Rectal smooth muscle tissue (tissue), 1 donor: ENCODE results near the gene DGKG.

Source experiments
- H3K27ac ChIP-seq: one replicate; pipeline ENCODE4 v1.7.0; 2013; ENCODE audit warnings: low read depth, low read length, inconsistent platforms
- H3K27me3 ChIP-seq: one replicate; pipeline ENCODE4 v1.7.0; 2013; ENCODE audit warnings: low read length; ENCODE audit not compliant: control insufficient read depth, insufficient read depth
- H3K36me3 ChIP-seq: one replicate; pipeline ENCODE4 v1.7.0; 2013; ENCODE audit warnings: low read length; ENCODE audit not compliant: control insufficient read depth, insufficient read depth
- H3K4me1 ChIP-seq: one replicate; pipeline ENCODE4 v1.7.0; 2013; ENCODE audit warnings: low read length; ENCODE audit not compliant: control insufficient read depth, insufficient read depth
- H3K4me3 ChIP-seq: one replicate; pipeline ENCODE4 v1.7.0; 2013; ENCODE audit warnings: low read length
- H3K9ac ChIP-seq: one replicate; pipeline ENCODE4 v1.7.0; 2013; ENCODE audit warnings: low read length

DGKG gene

GRCh38 chr3:186176373-186176990 is 185.6 kb downstream of the DGKG start:
- Histone ChIP-seq H3K4me3 (no peak overlapping the region), H3K9ac (no peak overlapping the region), H3K27me3 (no peaks in the 10 kb centered on the region), H3K27ac (no peak overlapping the region), H3K36me3 (no peaks in the 10 kb centered on the region), H3K4me1 (no peaks in the 10 kb centered on the region)

DNA sequence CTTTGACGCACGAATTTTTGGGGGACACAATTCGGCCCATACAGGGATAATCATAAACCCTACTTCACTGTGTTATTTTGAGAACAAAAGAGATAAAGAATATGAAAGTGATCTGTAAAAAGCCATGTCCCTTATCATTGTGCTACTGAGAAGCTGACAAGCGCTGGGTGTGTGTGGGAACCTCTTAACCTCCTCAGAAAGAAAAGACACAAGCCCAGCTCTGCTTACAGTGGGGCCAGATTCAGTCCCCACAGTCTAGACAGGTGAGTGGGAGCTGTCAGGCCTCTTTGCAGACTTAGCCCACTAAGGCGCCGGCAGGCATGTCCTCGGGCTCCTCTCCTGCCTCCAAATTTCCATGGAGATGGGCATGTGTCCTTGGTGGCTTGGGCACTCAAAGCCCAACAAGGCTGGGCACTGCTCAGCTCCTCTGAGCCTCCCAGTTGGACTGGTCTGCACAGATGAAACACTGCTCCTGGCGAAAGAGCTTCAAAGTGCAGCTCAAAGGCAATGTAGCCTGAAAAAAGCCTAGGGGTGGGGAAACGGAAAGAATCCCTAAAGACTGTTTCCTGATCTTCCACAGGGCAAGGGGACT is 188.7 kb downstream of the DGKG start:
- no peaks in the 10 kb centered on the region for H3K4me1 ChIP-seq
- no peaks in the 10 kb centered on the region for H3K27me3 ChIP-seq
- H3K27ac ChIP-seq: no peak overlapping the region
- no peaks in the 10 kb centered on the region for H3K36me3 ChIP-seq
- no peak overlapping the region for H3K9ac ChIP-seq
- no peak overlapping the region for H3K4me3 ChIP-seq

DNA sequence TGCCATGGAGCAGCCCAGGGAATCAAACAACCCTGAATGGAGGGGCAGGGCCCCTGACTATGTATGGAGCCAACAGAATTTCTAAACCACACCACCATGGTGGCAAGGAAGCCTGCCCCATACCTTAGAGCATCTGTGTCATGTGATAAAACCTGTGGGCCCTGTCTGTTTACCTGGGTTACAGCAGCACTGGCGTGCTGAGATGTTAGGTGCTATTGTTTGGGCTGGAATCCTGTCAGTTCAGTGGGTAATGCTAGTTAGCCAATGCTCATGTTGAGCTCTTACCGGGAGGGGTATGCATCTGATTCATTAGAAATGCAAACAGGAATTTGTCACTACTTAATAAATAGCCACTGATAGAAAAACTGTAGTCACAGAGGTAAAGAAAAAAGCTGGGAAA is 189.7 kb downstream of the DGKG start:
- no peaks in the 10 kb centered on the region for H3K36me3 ChIP-seq
- H3K4me1 ChIP-seq: no peaks in the 10 kb centered on the region
- no peaks in the 10 kb centered on the region for H3K27me3 ChIP-seq
- H3K4me3 ChIP-seq: no peak overlapping the region
- no peak overlapping the region for H3K9ac ChIP-seq
- no peak overlapping the region for H3K27ac ChIP-seq

- Histone ChIP-seq H3K9ac (no peak overlapping the region), H3K27me3 (no peaks in the 10 kb centered on the region), H3K27ac (no peak overlapping the region), H3K4me3 (no peak overlapping the region), H3K36me3 (no peaks in the 10 kb centered on the region), H3K4me1 (no peaks in the 10 kb centered on the region)
These were observed 190.5 kb downstream of the DGKG start for GRCh38 chr3:186171521-186171920.

DNA sequence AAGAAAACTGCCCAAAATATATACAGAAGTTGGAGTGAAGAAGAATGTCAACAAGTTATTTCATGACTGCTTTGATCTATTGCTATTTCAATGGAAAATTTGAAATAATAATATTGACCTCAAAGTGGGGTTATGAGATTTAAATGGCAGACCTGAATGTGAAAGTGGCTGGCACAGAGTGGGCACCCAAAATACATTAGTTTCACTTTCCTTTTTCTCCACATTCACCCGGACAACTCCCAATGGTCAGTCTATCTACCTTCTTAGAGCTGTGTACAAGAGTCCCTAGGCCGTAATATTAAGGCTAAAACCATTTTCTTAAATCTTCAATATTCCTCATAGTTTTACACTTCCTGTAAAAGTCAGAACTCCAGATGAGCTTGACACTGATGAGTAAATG is 191.5 kb downstream of the DGKG start:
- no peak overlapping the region for H3K27ac ChIP-seq
- no peaks in the 10 kb centered on the region for H3K27me3 ChIP-seq
- no peak overlapping the region for H3K4me3 ChIP-seq
- H3K9ac ChIP-seq: no peak overlapping the region
- no peaks in the 10 kb centered on the region for H3K36me3 ChIP-seq
- H3K4me1 ChIP-seq: no peaks in the 10 kb centered on the region

DNA sequence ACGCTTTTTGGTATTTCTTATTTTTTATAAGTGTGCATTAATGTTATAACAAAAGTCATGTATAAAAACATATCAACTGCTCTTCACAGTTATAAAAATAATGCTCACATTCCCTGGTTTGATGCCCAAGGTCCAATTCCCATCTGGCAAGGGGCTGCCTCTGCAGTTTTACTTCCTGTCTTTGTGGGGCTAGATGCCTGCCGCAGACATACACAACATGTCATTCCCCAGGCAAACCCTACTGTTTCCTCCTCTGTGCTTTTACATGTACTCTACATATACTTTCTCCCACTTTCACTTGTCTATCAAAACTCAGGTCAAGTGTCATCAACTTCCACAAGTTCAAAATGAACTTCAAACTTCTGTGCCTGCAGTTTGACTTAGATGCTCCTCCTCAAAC is 192.7 kb downstream of the DGKG start:
- H3K4me3 ChIP-seq: no peak overlapping the region

GRCh38 chr3:186168976-186169375 is 193.1 kb downstream of the DGKG start:
- H3K27me3 ChIP-seq: no peaks in the 10 kb centered on the region
- H3K36me3 ChIP-seq: no peaks in the 10 kb centered on the region
- no peaks in the 10 kb centered on the region for H3K4me1 ChIP-seq
- no peak overlapping the region for H3K27ac ChIP-seq
- H3K9ac ChIP-seq: no peak overlapping the region
- H3K4me3 ChIP-seq: no peak overlapping the region

More for the DNA sequence above, 192.7 kb downstream of the DGKG start:
- Histone ChIP-seq H3K4me1 (no peaks in the 10 kb centered on the region), H3K9ac (no peak overlapping the region), H3K27me3 (no peaks in the 10 kb centered on the region), H3K36me3 (no peaks in the 10 kb centered on the region), H3K27ac (no peak overlapping the region)

DNA sequence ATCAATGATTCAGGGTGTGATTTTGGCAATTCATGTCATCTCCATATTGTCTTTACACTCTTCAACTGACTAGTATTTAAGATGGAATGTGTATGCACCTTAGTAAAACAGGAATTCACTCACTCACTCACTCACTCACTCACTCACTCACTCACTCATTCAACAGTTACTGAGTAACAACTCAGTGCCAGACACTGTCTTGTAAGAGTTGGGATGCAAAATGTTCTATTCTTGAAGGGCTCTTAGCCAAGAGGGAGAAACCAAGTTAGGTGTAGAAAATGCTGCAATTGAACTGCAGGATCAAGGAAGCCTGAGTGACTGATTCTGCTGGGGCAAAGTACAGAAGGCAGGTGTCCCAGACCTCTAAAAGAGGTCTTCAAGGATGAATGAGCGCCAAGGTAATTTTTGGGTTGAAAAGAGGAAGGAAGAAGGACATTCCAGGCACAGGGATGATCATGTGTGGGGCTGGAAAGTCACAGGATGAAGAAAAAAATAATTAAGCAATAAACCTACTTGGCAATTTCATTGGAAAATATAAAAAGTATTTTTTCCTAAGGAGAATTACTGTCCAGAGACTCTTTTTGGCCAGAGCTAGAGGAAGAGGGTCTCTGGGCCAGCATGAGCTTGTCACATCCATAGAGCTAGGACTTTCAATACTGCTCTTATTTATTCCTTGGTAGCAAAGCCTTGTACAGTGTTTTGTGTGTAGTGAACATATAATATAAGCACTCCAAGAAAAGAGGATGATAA is 194.2 kb downstream of the DGKG start:
- Histone ChIP-seq H3K27ac (no peak overlapping the region), H3K27me3 (no peaks in the 10 kb centered on the region), H3K9ac (no peak overlapping the region), H3K4me1 (no peaks in the 10 kb centered on the region), H3K36me3 (no peaks in the 10 kb centered on the region), H3K4me3 (no peak overlapping the region)

- Histone ChIP-seq H3K27ac (no peak overlapping the region), H3K27me3 (no peaks in the 10 kb centered on the region), H3K9ac (no peak overlapping the region)
These were observed 195.3 kb downstream of the DGKG start for GRCh38 chr3:186166491-186167288.

DNA sequence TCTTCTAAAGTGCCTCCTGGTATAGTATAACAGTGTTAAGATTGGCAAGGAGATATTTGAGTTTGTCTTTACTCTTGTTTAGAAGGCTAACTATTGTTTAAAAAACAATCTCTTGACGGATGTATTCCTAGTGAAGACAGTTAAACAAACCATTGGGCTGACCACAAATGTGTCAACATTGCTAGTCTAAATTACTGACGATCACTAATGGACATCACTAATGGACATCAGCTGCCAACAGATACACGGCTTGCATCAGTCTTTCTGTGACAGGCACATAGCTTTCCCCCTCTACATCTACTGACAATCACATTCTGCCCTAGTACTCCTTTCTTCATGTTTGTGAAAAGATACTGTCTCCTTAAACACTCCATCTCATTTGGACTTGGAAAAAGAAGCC is 196.0 kb downstream of the DGKG start:
- Histone ChIP-seq H3K4me3 (no peak overlapping the region), H3K9ac (no peak overlapping the region), H3K4me1 (no peaks in the 10 kb centered on the region), H3K27me3 (no peaks in the 10 kb centered on the region), H3K27ac (no peak overlapping the region), H3K36me3 (no peaks in the 10 kb centered on the region)

More at GRCh38 chr3:186166491-186167288, 195.3 kb downstream of the DGKG start:
- Histone ChIP-seq H3K36me3 (no peaks in the 10 kb centered on the region), H3K4me3 (no peak overlapping the region), H3K4me1 (no peaks in the 10 kb centered on the region)

- Histone ChIP-seq H3K27ac (no peak overlapping the region), H3K9ac (no peak overlapping the region), H3K4me3 (no peak overlapping the region), H3K36me3 (no peaks in the 10 kb centered on the region), H3K27me3 (no peaks in the 10 kb centered on the region), H3K4me1 (no peaks in the 10 kb centered on the region)
These were observed 196.7 kb downstream of the DGKG start for GRCh38 chr3:186165331-186165730.

DNA sequence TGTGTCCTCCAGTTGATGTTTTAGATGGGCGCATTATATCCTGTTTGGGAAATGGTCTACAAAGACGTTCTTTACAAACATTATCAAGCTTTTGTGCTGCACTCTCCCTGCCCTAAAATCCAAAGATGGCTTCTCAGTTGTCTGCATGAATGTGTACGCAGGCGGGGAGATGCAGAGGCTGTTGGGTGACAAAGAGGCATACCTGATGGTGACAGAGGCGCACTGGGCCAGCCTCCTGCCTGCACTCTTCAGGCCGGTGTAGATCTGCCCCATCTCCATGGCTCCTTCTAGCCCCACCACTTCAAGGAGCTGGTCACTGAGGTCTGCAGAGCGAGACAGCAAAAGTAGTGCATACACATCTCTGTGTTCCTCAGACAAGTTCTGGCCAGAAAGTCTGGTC is 197.3 kb downstream of the DGKG start:
- Histone ChIP-seq H3K4me1 (no peaks in the 10 kb centered on the region), H3K9ac (no peak overlapping the region), H3K4me3 (no peak overlapping the region), H3K27ac (no peak overlapping the region), H3K27me3 (no peaks in the 10 kb centered on the region), H3K36me3 (no peaks in the 10 kb centered on the region)
